HL-60 (cell line): ENCODE results near the gene NFASC.

Experiments used
- DNase-seq, 2 experiments: peaks; one replicate each; pipeline ENCODE4 v3.0.0-alpha.2; 2010 to 2020; ENCODE audit warnings: low read depth in 1 of 2, low spot score in 1 of 2
- H3K27ac ChIP-seq: fragments of 250-450 bp; sonication (Bioruptor Pico); replicated peaks from 2 replicates; pipeline ENCODE4 v1.5.1; 2020; ENCODE audit warnings: mild to moderate bottlenecking, moderate library complexity
- H3K27me3 ChIP-seq: fragments of 250-450 bp; sonication (Bioruptor Pico); 2 replicates; pipeline ENCODE4 v1.5.1; 2021; ENCODE audit warnings: mild to moderate bottlenecking, moderate library complexity; ENCODE audit not compliant: insufficient read depth, poor library complexity, severe bottlenecking
- H3K4me3 ChIP-seq: replicated peaks from 2 replicates; pipeline ENCODE4 v1.5.1; 2011; ENCODE audit warnings: mild to moderate bottlenecking, control low read depth, low read length; ENCODE audit not compliant: insufficient read depth
- GABPA ChIP-seq: IDR thresholded peaks from 2 replicates; pipeline ENCODE4 v1.6.1; 2012; ENCODE audit warnings: low read depth
- POLR2AphosphoS5 ChIP-seq: IDR thresholded peaks from 2 replicates; pipeline ENCODE4 v1.6.1; 2012; ENCODE audit warnings: low read depth
- SPI1 ChIP-seq: IDR thresholded peaks from 2 replicates; pipeline ENCODE4 v1.6.1; 2012; ENCODE audit warnings: low read depth, mild to moderate bottlenecking, borderline replicate concordance
- TF ChIP-seq, protein P1 (sequence below): IDR thresholded peaks from 2 replicates; pipeline ENCODE4 v1.6.1; 2012; ENCODE audit warnings: low read depth; ENCODE audit not compliant: insufficient replicate concordance
- TF ChIP-seq, protein P2 (sequence below): IDR thresholded peaks from one replicate; pipeline ENCODE4 v1.5.1; 2011; ENCODE audit warnings: low read length, control low read depth, inconsistent platforms; ENCODE audit not compliant: insufficient read depth

The NFASC gene

GRCh38 chr1:205043866-205044265 is 173.2 kb downstream of the NFASC start:
- no peak for DNase-seq
- Histone ChIP-seq H3K27ac (no peak overlapping the region), H3K27me3 (peaks cover 42% of the 10 kb centered on the region), H3K4me3 (no peak overlapping the region)
- TF ChIP-seq GABPA (no peak), POLR2AphosphoS5 (no peak), SPI1 (no peak)
- TF ChIP-seq, protein P1, sequence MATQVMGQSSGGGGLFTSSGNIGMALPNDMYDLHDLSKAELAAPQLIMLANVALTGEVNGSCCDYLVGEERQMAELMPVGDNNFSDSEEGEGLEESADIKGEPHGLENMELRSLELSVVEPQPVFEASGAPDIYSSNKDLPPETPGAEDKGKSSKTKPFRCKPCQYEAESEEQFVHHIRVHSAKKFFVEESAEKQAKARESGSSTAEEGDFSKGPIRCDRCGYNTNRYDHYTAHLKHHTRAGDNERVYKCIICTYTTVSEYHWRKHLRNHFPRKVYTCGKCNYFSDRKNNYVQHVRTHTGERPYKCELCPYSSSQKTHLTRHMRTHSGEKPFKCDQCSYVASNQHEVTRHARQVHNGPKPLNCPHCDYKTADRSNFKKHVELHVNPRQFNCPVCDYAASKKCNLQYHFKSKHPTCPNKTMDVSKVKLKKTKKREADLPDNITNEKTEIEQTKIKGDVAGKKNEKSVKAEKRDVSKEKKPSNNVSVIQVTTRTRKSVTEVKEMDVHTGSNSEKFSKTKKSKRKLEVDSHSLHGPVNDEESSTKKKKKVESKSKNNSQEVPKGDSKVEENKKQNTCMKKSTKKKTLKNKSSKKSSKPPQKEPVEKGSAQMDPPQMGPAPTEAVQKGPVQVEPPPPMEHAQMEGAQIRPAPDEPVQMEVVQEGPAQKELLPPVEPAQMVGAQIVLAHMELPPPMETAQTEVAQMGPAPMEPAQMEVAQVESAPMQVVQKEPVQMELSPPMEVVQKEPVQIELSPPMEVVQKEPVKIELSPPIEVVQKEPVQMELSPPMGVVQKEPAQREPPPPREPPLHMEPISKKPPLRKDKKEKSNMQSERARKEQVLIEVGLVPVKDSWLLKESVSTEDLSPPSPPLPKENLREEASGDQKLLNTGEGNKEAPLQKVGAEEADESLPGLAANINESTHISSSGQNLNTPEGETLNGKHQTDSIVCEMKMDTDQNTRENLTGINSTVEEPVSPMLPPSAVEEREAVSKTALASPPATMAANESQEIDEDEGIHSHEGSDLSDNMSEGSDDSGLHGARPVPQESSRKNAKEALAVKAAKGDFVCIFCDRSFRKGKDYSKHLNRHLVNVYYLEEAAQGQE, result no peak
- TF ChIP-seq, protein P2, sequence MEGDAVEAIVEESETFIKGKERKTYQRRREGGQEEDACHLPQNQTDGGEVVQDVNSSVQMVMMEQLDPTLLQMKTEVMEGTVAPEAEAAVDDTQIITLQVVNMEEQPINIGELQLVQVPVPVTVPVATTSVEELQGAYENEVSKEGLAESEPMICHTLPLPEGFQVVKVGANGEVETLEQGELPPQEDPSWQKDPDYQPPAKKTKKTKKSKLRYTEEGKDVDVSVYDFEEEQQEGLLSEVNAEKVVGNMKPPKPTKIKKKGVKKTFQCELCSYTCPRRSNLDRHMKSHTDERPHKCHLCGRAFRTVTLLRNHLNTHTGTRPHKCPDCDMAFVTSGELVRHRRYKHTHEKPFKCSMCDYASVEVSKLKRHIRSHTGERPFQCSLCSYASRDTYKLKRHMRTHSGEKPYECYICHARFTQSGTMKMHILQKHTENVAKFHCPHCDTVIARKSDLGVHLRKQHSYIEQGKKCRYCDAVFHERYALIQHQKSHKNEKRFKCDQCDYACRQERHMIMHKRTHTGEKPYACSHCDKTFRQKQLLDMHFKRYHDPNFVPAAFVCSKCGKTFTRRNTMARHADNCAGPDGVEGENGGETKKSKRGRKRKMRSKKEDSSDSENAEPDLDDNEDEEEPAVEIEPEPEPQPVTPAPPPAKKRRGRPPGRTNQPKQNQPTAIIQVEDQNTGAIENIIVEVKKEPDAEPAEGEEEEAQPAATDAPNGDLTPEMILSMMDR, result no peak

GRCh38 chr1:205044741-205045140 is 174.1 kb downstream of the NFASC start:
- Histone ChIP-seq H3K27ac (no peak overlapping the region), H3K27me3 (peaks cover 42% of the 10 kb centered on the region), H3K4me3 (no peak overlapping the region)
- TF ChIP-seq, protein P1, result peak; percentile 88
- no peak for TF ChIP-seq POLR2AphosphoS5
- no peak for DNase-seq

- no peak for TF ChIP-seq GABPA
- no peak for TF ChIP-seq SPI1
- TF ChIP-seq, protein P2, result no peak
- TF ChIP-seq, protein P1, result no peak
- TF ChIP-seq POLR2AphosphoS5, result no peak
- no peak for DNase-seq
- Histone ChIP-seq H3K27ac (no peak overlapping the region), H3K27me3 (peaks cover 42% of the 10 kb centered on the region), H3K4me3 (no peak overlapping the region)
These were observed 174.5 kb downstream of the NFASC start for GRCh38 chr1:205045146-205045545.

- TF ChIP-seq, protein P2, result no peak
- TF ChIP-seq, protein P1, result no peak
- no peak for TF ChIP-seq GABPA
- DNase-seq, result no peak
- H3K27ac ChIP-seq, result no peak overlapping the region
These were observed 176.2 kb downstream of the NFASC start for GRCh38 chr1:205046870-205047269.

More at GRCh38 chr1:205046870-205047269, 176.2 kb downstream of the NFASC start:
- no peak overlapping the region for H3K4me3 ChIP-seq
- H3K27me3 ChIP-seq, result peaks cover 35% of the 10 kb centered on the region
